ENCODE measurements around the gene EDRF1. TPM values are rescaled to one million over a fixed set of nuclear protein-coding genes. Genes with fewer than 3 reads are reported as not detected.

EDRF1 gene
- total RNA-seq, 1 experiment from 2014 or later, result 32.9 TPM

- TF ChIP-seq ZNF121 (CRISPR knock-in tag; IDR thresholded peaks at IDR 0.05), result no peak
These were observed 92.7 kb downstream of the EDRF1 start (continued) for GRCh38 chr10:125812128-125812750.

Other genes starting within 250 kb of the EDRF1 start
- gene TEX36, start 36.5 kb upstream of the EDRF1 start, total RNA-seq (2021), result not detected in 3 replicates
- not detected in 3 replicates for gene MMP21, start 56.1 kb downstream of the EDRF1 start, total RNA-seq (2021)
- 46.9 to 49.7 TPM (median 48.7 TPM) in 3 replicates for gene UROS, start 103.5 kb downstream of the EDRF1 start, total RNA-seq (2021)
- gene BCCIP, start 103.8 kb downstream of the EDRF1 start, total RNA-seq (2021), result 95.3 to 102 TPM (median 96.4 TPM) in 3 replicates
- 22.7 to 28.0 TPM (median 25.6 TPM) in 3 replicates for gene DHX32, start 161.6 kb downstream of the EDRF1 start, total RNA-seq (2021)
- 1.8 to 3.4 TPM (median 2.8 TPM) in 3 replicates for gene FANK1, start 176.9 kb downstream of the EDRF1 start, total RNA-seq (2021)